HG02588 (cell line): ENCODE measurements around the gene WDR82.
A peak's percentile ranks its signal among the peaks of the same experiment; 100 is the strongest.

Experiments
- ATAC-seq: cut with Tn5 transposase; IDR thresholded peaks from one replicate; pipeline ENCODE4 v1.9.1; 2021; ENCODE audit warnings: mild to moderate bottlenecking, moderate library complexity; ENCODE audit not compliant: unreplicated experiment

WDR82 gene

GRCh38 chr3:52227117-52227516 is 51.3 kb downstream of the WDR82 start:
- ATAC-seq: no peak

- ATAC-seq: no peak
Observed at GRCh38 chr3:52226229-52226817, 52.1 kb downstream of the WDR82 start.

GRCh38 chr3:52225452-52226228 is 52.8 kb downstream of the WDR82 start, which contains the start of gene TLR9:
TSS of gene TLR9 (minus strand) at chr3:52225645. CDS start at chr3:52225529, 116 bp downstream.
- ATAC-seq: peak; percentile 72

- no peak for ATAC-seq
Observed at GRCh38 chr3:52223449-52224408, 54.7 kb downstream of the WDR82 start.

- ATAC-seq: no peak
Observed at GRCh38 chr3:52222319-52223221, 55.9 kb downstream of the WDR82 start.

GRCh38 chr3:52221563-52222318 is 56.7 kb downstream of the WDR82 start:
- ATAC-seq: no peak

GRCh38 chr3:52221141-52221562 is 57.3 kb downstream of the WDR82 start:
- no peak for ATAC-seq

- no peak for ATAC-seq
Observed at GRCh38 chr3:52220380-52221026, 57.9 kb downstream of the WDR82 start.

GRCh38 chr3:52218937-52219650 is 59.4 kb downstream of the WDR82 start:
- ATAC-seq: no peak

GRCh38 chr3:52218454-52218853 is 60.0 kb downstream of the WDR82 start:
- ATAC-seq: no peak

GRCh38 chr3:52218026-52218425 is 60.4 kb downstream of the WDR82 start:
- no peak for ATAC-seq

- ATAC-seq: no peak
Observed at GRCh38 chr3:52217409-52217805, 61.0 kb downstream of the WDR82 start.

- ATAC-seq: no peak
Observed at GRCh38 chr3:52216585-52217408, 61.7 kb downstream of the WDR82 start.

- ATAC-seq: no peak
Observed at GRCh38 chr3:52215351-52215750, 63.1 kb downstream of the WDR82 start.

GRCh38 chr3:52213901-52214300 is 64.5 kb downstream of the WDR82 start:
- no peak for ATAC-seq

- ATAC-seq: no peak
Observed at GRCh38 chr3:52213005-52213404, 65.4 kb downstream of the WDR82 start.

- no peak for ATAC-seq
Observed at GRCh38 chr3:52211268-52211891, 67.1 kb downstream of the WDR82 start.
